ENCODE results near the gene GLP1R.
"Not testable (repeated sequence)": the region's sequence is repeated elsewhere in the genome, so short reads cannot be mapped to it uniquely, and the experiment has no call there.

GLP1R gene

GRCh38 chr6:39118921-39119320, 70.3 kb downstream of the GLP1R start:
- no peak for DNase-seq (ENCODE audit: insufficient read length, low spot score)

GRCh38 chr6:39124114-39124513, 75.5 kb downstream of the GLP1R start:
- FAIRE-seq (no peak), DNase-seq (ENCODE audit: insufficient read length, low spot score) (no peak)

More at GRCh38 chr6:39118921-39119320, 70.3 kb downstream of the GLP1R start:
- no peak for FAIRE-seq

GRCh38 chr6:39128106-39128505, 79.5 kb downstream of the GLP1R start:
- DNase-seq (ENCODE audit: insufficient read length, low spot score) (no peak), FAIRE-seq (no peak)

GRCh38 chr6:39128832-39129231, 80.3 kb downstream of the GLP1R start:
- FAIRE-seq (no peak), DNase-seq (ENCODE audit: insufficient read length, low spot score) (no peak)

DNA sequence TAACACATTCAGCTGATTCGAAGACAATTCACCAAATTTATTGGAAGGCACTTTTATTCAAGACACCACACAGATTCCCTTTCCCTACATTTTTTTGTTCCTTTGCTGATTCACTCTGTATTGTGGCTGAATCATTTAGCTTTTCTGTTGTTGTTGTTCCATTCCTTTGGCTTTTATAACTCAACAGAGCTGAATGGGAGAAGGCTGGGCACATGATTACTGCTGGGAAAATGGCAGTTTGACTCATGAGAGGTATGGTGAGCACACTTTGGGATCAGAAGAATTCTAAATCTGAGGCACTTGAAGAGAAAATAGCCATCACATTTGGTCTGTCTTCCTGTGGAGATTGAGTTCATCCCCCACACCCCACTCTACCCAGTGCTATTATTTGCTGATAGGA, 82.1 kb downstream of the GLP1R start:
- DNase-seq (ENCODE audit: insufficient read length, low spot score) (no peak), FAIRE-seq (no peak)

DNA sequence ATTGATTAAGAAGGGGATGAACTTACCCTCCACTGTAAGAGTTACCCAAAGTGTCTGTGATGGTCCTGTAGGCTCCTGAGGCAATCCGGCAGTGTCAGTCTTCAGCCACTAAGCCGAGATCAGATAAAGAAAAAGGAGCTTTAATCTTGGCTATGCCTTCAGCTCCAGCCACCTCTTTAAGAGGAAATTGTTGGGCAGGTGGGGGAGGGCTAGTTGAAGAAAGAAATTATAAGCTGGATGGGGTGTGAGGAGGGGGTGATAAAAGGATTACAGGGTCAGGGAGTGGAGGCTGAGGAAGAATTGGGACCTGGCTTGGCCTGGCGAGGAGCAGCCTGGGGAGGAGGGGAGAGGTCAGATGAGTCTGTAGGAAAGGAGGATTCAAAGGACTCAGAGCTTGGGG, 86.2 kb downstream of the GLP1R start:
- DNase-seq (ENCODE audit: insufficient read length, low spot score); FAIRE-seq: not testable (repeated sequence)

GRCh38 chr6:39136207-39136606, 87.6 kb downstream of the GLP1R start:
- not testable (repeated sequence) for FAIRE-seq

DNA sequence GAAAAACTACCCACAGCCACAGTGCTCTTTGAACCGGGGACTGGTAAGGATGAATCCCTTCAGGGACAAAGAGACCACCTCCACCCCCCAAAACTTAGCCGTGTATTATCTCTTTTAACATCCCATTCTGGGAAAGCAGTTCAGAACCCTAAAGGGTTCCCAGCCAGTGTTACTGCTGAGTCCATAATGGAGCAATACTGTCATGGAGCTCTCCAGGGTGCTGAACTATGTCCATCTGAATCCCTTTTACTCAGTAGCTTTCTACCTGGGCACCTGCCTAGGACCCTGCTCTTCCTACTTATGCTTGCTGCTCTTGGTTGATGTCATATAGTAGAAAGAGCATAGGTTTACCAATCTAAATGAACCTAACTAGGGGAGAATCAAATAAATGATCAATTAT, 88.7 kb downstream of the GLP1R start:
- DNase-seq (ENCODE audit: insufficient read length, low spot score) (no peak), FAIRE-seq (peak; percentile 55)

More at GRCh38 chr6:39136207-39136606, 87.6 kb downstream of the GLP1R start:
- not testable (repeated sequence) for DNase-seq (ENCODE audit: insufficient read length, low spot score)

All from GM19239 (cell line).